ENCODE results near the gene PLOD1.

The PLOD1 gene

DNA sequence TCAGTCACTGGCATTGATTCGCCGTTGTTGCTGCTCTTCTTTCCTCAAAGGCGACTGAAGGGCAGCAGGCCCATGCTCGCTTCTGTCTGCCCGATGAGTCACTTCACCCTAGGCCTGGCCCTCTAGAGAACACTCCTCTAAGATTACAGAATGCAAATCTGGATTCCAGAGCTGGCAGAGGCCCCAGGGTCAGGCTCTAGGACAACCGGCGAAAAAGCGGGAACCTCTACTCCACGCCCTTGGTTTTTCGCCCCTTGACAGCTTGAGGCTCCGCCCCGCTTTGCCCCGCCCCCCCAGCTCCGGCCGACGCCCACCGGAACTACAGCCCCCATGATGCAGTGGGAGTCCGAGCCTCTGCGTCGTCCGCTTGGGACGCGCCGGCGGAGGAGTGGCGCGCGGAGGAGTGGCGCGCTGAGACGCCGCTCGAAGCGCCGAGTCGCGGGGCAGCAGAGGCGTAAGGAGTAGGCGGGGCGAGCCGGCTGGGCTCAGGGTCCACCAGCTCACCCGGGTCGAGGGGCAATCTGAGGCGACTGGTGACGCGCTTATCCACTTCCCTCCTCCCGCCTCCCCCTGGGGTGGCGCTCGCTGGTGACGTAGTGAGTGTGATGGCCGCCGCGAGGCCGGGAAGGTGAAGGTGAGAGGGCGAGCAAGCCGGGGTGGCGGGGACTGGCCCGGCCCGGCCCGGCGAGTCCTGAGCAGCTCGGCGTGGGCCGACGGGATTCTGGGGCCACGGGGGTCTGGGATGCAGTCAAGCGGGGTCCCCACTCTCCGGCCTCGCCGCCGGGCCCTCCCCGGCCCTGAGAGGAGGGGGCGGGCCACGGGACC, 45.5 kb downstream of the PLOD1 start, which contains the start of gene MFN2:
Gene MFN2 (plus strand): TSS at position 594 of the 825 bp plus-strand sequence. CDS start 8,725 bp downstream, outside the sequence.
- peak; percentile 87 for DNase-seq (ENCODE audit: low read depth)

DNA sequence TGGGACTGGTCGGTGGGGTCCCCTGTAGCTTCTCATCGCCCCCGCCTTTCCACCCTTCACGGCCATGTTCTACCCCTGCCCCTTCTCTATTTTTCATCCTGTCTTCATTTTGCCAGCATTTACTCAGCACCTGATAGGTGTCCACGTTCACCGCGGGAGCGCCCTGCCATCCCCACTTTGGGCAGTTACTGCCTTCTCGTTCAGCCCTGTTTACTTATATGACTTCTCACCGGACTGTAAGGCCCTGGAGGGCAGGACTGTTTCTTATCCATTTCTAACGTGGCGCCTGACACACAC, 46.1 kb downstream of the PLOD1 start:
- no peak for DNase-seq (ENCODE audit: low read depth)

DNA sequence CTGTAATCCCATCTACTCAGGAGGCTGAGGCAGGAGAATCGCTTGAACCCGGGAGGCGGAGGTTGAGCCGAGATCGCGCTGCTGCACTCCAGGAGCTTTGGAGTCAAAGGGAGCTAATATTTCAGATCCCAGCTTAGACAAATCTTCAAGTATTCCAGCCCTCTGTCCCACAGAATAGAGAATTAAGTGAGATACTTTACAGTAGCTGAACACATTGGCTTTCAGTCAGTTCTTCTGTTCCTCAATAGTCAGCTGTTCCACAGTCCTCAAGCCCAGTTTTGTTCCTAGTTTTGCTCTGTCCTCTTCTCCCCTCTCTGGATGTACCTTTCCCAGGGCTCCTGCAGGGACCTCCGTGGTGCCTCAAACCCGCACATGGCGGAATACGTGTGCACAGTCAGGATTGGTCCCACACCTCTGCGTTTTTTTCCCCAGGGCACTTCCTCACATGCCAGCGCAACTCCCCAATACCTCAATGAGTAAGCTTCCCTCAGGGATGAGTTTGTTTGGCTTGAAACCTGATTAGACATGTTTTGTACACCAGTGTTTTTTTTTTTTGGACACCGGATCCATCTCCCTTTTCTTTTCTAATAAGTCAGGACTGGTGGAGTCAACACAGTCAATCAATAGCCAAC, 47.0 kb downstream of the PLOD1 start:
- no peak for DNase-seq (ENCODE audit: low read depth)

DNA sequence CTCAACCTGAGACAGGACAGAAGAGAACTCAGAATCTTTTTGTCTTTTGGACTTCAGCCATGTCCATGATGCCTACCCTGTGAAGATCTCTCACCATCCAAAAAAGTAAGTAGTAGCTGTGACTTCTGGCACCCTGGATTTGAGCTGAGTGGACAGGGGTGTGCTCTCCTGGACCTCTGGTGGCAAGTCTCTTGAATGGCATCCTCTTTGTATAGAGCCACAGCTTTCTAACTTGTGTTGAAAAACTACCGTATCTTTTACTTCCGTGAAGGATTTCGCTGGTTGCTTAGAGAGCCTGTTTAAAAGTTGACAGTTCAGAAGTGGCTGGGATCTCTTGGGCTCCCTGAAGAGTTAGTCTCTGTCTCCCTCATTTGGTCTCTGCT, 47.5 kb downstream of the PLOD1 start:
- no peak for DNase-seq (ENCODE audit: low read depth)

DNA sequence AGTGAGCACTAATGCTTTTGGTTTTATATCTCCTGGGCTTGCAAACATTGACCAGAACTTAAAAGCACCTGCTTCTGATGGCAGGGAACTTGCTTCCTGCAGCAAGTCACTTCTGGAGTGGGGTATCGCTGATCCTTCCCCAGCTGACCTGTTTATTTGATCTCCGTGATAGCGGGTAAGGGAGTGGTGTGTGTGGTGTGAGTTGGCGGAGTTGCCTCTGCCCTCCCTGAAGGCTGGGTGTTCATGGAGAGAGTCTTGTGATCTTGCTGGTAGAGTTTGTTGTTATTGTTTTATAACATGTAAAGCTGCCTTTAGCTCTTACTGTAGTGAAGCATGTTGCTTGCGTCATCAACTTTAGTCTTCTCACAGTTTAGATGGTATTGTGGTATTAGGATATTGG, 49.6 kb downstream of the PLOD1 start:
- DNase-seq (ENCODE audit: low read depth): no peak

DNA sequence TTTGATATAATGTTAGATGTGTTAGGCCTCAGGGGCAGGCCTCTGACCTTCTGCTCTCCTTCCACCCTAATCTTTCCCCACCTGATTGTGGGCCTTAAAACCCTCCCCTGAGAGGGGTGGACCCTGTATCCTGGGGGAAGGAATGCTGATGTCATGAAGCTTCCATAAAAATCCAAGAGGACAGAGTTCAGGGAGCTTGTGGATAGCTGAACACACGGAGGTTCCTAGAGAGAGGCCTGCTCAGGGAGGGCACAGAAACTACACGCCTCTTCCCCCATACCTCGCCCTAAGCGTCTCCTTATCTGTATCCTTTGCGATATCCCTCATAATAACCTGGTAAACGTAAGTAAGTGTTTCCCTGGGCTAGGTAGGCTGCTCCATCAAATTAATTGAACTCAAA, 50.1 kb downstream of the PLOD1 start:
- no peak for DNase-seq (ENCODE audit: low read depth)

DNA sequence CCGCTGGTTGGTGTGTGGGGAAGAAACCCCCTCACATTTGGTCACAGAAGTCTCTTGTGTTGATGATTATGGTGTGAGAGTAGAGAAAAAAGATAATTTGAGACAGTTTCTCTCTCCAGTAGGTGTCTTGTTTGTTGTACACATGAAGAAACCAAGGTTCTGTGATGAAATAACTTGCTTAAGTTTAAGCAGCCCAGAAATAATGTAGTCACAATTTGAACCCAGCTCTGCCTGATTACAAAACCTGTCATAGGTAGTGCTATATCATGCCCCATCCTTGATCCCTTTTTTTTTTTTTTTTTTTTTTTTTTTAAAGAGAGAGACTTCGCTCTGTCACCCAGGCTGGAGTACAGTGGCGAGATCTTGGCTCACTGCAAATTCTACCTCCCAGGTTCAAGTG, 50.7 kb downstream of the PLOD1 start:
- DNase-seq (ENCODE audit: low read depth): no peak

DNA sequence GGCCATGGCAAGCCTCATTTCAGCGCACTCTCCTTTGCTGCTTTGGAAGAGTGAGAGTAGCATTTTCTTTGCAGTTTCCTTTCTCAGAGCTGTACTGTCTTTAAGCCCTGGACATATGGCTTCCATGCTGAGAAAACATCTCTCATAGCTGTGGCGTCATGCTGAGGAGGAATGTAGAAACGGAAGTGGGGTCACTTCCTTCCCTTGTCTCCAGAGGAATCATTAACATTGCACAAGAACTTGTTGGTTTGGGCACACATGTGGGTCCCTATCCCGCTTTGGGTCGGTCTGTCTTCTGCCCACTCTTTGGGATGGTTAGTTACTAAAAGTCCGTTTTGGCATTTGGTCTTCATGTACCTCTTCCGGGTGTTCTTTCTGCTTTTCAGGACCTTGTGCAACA, 51.3 kb downstream of the PLOD1 start:
- no peak for DNase-seq (ENCODE audit: low read depth)

DNA sequence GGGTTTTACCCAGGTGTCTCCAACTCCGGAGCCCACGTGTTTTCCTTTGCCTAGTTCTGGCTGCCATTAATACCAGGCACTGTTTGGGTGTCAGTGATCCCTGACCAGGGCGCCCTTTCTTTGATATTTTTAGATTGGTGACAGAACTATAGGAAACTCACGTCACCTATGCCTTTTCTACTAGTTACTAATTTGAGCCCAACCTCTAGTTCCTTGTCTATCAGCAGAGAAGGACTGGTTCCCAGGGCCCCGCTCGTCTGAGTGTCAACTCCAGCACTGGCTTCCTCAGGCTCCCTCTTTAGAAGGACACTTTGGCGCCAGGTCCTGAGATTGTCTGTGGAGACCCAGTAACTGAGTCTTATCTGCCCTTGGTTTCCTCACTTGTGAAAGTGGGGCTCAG, 55.2 kb downstream of the PLOD1 start:
- no peak for DNase-seq (ENCODE audit: low read depth)

DNA sequence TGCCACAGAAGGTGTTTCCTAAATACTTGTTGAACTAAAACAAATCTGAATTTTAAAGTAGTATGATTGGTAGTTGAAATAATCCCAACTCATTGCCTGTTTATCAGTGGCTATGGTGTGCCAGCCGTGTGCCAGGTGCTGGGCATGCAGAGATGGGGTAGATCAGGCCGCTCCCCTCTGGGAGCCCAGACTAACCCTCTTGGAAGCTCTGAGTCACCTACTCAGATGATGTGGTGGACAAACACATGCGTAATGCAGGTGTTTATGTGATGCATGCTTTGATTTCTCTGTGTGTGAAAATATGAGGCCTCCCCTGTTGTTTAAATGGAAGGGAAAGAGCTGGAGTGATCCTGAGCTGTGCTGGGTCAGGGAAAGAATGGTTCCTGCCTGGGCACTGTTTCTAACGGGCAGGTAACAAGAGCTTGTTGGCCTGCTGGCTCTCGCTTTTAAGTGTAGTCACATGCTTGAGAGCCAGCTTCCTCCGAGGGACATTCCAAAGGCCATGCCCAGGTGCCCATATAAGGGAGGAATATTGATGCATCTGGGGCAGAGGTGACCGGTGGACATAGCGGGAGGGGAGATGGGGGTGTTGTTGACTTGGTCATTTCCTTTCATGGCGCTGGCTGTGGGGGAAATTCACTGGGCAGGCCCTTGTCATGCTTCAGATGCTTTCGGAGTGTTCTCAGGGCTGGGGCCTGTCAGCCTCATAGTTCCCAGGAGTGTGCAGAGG, 56.0 kb downstream of the PLOD1 start:
- no peak for DNase-seq (ENCODE audit: low read depth)

DNA sequence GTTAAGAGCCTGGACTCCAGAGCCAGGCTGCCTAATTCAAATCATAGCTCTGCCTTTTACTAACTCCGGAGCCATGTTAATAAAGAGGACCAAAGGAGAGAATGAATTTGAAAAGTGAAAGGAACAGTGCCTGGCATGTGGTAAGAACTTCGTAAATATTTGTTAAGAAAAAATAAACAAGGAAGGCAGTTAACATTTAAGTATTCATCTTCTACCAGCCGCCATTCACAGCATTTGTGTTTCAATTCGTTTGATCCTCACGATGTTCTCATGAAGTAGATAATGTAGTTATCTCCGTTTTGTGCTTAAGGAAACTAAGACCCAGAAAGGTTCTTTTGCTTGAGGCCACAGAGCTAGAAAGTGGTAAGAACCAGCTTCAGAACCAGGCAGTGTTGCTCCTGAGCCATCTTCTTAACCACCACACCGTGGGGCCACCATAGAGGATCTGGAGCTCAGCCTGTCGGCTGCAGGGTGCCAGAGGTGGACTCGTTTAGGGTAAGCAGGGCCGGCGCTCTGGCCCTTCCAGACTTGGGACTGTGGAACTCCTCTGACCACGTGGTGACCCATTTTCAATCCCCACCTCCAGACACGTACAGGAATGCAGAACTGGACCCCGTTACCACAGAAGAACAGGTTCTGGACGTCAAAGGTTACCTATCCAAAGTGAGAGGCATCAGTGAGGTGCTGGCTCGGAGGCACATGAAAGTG, 57.6 kb downstream of the PLOD1 start:
- no peak for DNase-seq (ENCODE audit: low read depth)

DNA sequence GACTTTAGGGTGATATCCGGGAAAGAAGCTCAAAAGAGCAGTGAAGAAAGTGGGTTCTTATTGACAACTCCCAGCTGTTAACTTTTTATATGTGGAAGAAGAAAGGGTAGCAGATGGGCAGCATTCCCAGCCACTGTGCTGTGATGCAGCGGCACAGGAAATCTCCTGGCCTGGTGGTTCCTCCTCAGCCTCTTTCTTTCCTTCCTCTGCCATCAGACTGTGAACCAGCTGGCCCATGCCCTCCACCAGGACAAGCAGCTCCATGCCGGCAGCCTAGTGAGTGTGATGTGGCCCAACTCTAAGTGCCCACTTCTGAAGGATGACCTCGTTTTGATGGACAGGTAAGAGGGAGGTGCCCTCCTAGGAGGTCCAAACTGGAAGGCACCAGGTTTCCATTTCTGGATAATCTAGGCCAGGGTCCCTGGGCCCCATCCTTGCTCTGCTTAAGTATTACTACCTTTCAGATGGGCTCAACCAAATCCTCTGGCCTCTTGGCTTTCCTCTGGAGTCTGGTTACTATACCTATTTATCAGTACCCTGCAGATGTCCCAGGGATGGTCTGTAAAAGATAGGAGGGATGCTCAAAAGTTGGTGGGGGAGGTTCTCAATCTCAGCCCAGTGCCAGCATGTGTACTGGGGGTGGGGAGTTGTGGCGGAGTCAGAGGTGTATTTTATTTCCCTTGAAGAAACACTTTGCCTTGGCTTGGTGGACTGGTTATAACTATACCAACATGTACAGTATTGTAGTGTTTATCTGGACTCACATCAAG, 62.7 kb downstream of the PLOD1 start:
- no peak for DNase-seq (ENCODE audit: low read depth)

DNA sequence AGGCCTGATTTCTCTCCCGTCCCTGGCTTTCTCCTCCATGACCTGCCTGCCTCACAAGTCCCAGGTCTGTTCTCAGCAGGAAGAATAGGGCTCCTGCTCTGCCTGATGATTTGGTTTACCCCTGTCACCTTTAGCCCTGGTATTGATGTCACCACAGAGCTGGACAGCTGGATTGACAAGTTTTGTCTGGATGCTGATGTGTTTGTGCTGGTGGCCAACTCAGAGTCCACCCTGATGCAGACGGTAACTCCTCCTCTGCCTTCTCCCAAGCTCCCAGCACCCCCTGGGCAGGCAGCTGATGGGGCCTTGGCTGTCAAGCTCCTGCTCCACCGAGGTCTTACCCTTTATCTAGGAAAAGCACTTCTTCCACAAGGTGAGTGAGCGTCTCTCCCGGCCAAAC, 64.1 kb downstream of the PLOD1 start:
- no peak for DNase-seq (ENCODE audit: low read depth)

DNA sequence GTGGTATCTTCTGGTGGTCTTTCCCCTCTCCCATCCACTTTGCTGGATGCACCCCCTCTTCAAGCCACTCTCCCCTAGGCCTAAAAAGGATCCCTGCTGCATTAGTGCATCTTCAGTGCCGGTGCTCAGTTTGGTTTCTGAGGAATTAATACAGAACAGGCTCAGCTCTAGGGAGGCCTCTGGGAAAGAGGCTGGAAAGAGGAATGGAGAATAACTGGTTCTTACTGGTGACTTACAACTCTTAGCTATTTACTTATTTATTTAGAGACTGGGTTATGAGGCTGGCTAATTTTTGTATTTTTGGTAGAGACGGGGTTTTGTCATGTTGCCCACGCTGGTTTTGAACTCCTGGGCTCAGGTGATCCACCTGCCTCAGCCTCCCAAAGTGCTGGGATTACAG, 64.7 kb downstream of the PLOD1 start:
- DNase-seq (ENCODE audit: low read depth): no peak

DNA sequence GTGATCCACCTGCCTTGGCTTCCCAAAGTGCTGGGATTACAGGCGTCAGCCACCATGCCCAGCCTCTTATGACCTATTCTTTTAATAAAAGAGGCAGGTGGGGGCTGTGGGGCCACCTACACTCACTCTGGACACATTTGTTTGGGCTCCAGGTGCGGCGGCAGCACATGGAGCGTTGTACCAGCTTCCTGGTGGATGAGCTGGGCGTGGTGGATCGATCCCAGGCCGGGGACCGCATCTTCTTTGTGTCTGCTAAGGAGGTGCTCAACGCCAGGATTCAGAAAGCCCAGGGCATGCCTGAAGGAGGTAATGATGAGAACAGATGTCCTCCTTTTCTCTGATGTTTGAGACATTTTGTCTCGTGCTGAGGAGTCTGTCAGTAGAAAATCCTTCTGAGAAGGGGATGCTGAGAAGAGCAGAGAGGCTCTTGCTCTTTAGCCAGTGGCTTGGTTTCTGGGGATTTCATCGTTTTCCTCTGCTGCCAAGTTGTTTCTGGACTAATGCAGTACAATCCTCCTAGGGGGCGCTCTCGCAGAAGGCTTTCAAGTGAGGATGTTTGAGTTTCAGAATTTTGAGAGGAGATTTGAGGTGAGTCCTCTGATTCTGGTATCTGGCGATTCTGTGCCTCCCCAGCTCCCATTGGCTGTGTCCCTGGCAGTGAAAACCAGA, 66.9 kb downstream of the PLOD1 start:
- DNase-seq (ENCODE audit: low read depth): no peak

DNA sequence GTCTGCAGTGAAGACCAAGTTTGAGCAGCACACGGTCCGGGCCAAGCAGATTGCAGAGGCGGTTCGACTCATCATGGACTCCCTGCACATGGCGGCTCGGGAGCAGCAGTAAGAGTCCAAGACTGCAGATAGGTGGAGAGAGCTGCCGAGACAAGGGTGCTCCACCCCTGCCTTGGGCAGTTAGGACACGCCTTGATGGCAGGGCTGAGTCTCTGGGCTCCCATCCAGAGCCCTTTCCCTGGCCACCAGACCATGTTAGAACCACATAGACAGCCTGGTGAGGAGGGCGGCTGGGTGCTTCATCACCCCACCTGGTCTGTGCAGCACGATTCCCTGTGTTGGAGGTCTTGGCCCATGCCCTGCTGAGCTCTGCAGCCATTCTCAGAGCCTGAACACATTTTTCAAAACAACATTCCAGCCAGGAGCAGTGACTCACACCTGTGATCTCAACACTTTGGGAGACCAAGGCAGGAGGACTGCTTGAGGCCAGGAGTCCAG, 67.5 kb downstream of the PLOD1 start:
- DNase-seq (ENCODE audit: low read depth): no peak

DNA sequence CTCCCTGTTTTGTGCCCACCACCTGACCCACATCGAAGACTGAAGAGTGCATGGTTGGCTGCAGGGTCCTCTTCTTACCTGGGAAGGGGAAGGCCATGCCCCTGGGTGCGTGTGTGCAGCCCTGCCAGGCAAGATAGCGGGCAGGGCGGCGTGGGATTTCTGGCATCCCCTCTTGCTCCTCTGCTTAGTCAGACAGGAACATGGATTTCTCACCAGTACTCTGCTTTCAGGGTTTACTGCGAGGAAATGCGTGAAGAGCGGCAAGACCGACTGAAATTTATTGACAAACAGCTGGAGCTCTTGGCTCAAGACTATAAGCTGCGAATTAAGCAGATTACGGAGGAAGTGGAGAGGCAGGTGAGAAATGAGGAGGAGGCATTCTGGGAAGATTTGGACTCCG, 69.2 kb downstream of the PLOD1 start:
- no peak for DNase-seq (ENCODE audit: low read depth)

DNA sequence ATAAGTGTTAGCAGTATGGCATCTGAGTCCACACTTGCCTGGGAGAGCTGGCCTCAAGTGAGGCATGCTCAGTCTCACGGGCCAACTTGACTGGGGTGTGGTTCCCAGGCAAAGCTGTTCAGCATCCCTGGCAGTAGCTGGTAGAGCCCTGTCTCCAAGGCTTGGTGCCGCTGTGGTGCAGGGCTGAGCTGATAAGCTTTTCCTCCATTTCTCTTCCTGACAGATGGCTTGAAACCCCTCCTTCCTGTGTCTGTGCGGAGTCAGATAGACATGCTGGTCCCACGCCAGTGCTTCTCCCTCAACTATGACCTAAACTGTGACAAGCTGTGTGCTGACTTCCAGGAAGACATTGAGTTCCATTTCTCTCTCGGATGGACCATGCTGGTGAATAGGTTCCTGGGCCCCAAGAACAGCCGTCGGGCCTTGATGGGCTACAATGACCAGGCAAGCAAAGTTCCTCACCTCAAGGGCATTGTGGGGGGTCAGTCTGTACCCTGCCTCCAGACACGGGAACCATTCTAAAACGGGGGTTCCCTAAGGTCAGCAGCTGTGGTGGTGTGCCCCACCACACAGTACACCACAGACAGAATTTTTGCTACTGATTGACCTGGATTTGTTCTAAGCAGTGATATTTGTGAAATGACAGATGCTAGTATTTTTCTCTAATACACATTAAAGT, 71.1 kb downstream of the PLOD1 start:
- no peak for DNase-seq (ENCODE audit: low read depth)

DNA sequence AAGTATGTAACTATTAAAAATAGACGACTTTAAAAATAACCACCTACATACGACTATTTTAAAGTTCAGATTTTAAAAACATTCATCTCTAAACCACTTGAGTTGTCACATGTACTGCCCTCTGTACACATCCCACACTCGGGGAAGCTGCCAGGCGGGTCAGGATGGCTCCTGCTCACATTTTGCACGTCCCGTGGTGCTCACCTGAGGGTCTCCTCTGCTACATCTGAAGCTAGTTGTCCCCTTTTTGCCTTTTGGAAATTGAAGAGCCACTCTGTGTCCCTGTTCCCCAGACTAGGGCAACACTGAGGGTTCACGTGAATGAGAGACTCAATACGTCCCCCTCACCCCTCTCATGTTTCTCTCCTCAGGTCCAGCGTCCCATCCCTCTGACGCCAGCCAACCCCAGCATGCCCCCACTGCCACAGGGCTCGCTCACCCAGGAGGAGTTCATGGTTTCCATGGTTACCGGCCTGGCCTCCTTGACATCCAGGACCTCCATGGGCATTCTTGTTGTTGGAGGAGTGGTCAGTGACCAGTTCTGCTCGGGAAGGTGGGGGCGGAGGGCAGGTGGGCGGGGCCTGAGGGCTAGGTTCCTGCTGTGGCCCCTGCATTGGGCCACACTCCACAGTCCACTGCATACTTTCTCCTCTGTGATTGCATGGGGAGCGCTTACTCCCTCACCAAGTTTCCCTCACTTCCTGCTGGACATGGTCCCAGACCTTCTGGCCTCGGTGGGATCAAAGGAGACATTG, 71.8 kb downstream of the PLOD1 start:
- DNase-seq (ENCODE audit: low read depth): no peak

DNA sequence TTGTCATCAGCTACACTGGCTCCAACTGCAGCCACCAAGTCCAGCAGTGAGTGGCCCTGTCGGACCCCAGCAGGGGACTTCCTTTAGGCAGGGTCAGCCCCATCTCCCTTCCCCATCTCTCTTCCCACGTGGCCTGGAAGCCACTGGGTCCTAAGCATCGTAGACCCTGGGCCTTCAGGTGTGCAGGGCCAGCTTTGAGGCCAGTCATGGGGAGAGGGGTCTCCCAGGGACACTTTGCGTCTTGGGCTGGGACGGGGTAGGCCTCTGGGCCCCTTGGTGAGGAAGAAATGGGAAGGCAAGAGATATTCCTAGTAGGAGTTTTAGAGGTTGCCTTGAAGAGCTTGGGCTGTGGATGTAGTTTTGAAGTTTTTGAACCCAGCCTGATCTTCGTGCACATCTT, 72.7 kb downstream of the PLOD1 start:
- no peak for DNase-seq (ENCODE audit: low read depth)
